ENCODE measurements around the gene IKZF4. TPM values are rescaled to one million over a fixed set of nuclear protein-coding genes. Genes with fewer than 3 reads are reported as not detected.
"Not testable (repeated sequence)": the region's sequence is repeated elsewhere in the genome, so short reads cannot be mapped to it uniquely, and the experiment has no call there.

The IKZF4 gene
- total RNA-seq, 2 donors from 2014 or later, result 2.6 to 3.9 TPM

DNA sequence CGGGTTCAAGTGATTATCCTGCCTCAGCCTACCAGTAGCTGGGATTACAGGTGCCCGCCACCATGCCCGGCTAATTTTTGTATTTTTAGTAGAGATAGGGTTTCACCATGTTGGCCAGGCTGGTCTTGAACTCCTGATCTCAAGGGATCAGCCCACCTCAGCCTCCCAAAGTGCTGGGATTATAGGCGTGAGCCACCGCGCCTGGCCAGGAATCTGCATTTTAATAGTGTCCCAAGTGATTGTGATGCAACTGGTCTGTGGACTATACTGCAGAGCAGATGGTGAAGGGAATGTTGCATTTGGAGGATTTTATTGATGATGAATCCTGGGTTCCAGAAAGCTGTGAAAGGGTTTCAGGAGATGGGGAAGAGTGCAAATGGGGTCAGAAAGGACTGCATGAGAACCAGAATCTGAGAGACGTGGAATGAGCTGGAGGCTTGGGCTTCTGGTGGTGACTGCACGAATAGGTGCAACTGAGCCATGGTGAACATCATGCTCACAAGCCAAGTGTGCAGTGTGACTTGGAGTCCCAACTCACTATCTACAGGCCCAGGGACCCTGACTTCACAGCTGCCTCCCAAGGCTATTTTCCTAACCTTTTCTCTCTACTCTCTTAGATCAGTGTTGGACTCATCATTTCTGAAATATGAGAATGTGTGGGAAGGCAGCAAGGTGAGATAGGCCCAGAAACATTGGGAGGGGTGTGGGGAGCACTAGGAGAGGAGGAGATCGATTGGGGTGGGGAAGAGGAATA, 25.4 kb downstream of the IKZF4 start:
- H3K27me3 ChIP-seq, result no peaks in the 10 kb centered on the region
- no peak for DNase-seq (ENCODE audit: low spot score)
- H3K36me3 ChIP-seq, result peaks cover 23% of the 10 kb centered on the region
- peaks cover 0 to 14% of the 10 kb centered on the region in 2 donors for H3K4me1 ChIP-seq
- H3K4me3 ChIP-seq, result no peak overlapping the region
- TF ChIP-seq, protein P1, sequence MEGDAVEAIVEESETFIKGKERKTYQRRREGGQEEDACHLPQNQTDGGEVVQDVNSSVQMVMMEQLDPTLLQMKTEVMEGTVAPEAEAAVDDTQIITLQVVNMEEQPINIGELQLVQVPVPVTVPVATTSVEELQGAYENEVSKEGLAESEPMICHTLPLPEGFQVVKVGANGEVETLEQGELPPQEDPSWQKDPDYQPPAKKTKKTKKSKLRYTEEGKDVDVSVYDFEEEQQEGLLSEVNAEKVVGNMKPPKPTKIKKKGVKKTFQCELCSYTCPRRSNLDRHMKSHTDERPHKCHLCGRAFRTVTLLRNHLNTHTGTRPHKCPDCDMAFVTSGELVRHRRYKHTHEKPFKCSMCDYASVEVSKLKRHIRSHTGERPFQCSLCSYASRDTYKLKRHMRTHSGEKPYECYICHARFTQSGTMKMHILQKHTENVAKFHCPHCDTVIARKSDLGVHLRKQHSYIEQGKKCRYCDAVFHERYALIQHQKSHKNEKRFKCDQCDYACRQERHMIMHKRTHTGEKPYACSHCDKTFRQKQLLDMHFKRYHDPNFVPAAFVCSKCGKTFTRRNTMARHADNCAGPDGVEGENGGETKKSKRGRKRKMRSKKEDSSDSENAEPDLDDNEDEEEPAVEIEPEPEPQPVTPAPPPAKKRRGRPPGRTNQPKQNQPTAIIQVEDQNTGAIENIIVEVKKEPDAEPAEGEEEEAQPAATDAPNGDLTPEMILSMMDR (IDR thresholded peaks at IDR 0.05), result no peak
- H3K9me3 ChIP-seq, result no peaks in the 10 kb centered on the region
- no peak overlapping the region for H3K27ac ChIP-seq

DNA sequence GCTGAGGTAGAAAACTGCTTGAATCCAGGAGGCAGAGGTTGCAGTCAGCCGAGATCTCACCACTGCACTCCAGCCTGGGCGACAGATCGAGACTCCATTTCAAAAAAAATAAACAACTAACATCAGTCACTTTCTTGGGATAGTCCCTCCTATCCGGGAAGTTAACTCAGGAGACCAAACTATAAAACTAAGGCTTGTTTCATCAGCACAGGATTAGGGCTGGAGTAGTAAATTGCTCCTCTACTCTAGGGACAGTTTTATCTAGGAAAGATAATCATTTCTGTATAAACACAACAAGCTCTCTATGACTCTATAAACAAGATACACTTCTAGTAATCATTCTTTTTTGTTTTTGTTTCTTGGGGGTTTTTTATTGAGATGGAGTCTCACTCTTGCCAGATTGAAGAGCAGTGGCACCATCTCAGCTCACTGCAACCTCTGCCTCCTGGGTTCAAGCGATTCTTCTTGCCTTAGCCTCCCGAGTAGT, 32.6 kb downstream of the IKZF4 start:
- no peak for DNase-seq (ENCODE audit: low spot score)
- H3K4me3 ChIP-seq, result no peak overlapping the region
- no peaks in the 10 kb centered on the region for H3K9me3 ChIP-seq
- H3K27ac ChIP-seq, result no peak overlapping the region
- H3K36me3 ChIP-seq, result no peaks in the 10 kb centered on the region
- H3K4me1 ChIP-seq, result no peaks in the 10 kb centered on the region
- TF ChIP-seq, protein P1 (IDR thresholded peaks at IDR 0.05), result no peak
- H3K27me3 ChIP-seq, result no peaks in the 10 kb centered on the region

DNA sequence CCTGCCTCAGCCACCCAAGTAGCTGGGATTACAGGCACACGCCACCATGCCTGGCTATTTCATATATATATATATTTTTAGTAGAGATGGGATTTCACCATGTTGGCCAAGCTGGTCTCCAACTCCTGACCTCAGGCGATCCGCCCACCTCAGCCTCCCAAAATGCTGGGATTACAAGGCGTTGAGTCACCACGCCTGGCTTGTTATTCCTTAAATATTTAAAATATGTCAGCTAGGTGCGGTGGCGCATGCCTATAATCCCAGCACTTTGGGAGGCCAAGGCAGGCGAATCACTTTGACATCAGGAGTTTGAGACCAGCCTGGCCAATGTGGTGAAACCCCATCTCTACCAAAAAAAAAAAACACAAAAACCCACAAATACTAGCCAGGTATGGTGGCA, 39.1 kb downstream of the IKZF4 start:
- not testable (repeated sequence) for H3K4me1 ChIP-seq; H3K9me3 ChIP-seq; DNase-seq (ENCODE audit: low spot score); H3K36me3 ChIP-seq; H3K4me3 ChIP-seq; H3K27me3 ChIP-seq; H3K27ac ChIP-seq

DNA sequence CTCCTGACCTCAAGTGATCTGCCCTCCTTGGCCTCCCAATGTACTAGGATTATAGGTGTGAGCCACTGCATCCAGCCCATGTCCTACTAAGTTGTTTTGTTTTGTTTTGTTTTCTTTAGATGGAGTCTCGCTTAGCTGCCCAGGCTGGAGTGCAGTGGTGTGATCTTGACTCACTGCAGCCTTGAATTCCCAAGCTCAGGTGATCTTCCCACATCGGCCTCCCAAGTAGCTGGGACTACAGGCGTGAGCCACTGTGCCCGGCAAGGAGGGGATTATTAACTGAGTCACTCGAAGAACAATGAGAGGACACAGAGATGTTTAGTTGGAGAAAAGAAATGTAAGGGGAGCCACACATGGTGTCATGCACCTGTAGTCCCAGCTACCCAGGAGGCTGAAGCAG, 41.1 kb downstream of the IKZF4 start:
- Histone ChIP-seq H3K9me3 (no peaks in the 10 kb centered on the region), H3K4me3 (no peak overlapping the region), H3K27ac (no peak overlapping the region), H3K36me3 (no peaks in the 10 kb centered on the region), H3K27me3 (no peaks in the 10 kb centered on the region), H3K4me1 (no peaks in the 10 kb centered on the region)
- TF ChIP-seq, protein P1 (IDR thresholded peaks at IDR 0.05), result no peak
- DNase-seq (ENCODE audit: low spot score), result no peak

DNA sequence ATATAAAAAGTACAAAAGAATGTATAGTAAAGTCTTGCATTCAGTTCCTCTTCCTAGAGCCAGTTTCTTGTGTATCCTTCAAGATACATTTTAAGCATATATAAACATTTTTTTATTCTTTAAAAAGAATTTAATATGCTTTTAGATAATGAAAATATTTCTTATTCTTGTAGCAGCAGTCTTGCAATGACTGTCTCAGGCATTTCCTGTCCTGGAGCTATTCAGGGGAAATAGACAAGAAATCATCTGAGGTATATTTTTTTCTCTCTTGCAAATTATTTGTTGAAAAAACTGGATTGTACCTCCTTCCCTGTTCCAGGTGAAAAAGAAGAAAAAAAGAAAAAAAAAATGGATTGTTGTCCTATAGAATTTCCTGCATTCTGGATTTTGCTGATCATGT, 42.2 kb downstream of the IKZF4 start:
- no peaks in the 10 kb centered on the region for H3K4me1 ChIP-seq
- no peak for DNase-seq (ENCODE audit: low spot score)
- no peaks in the 10 kb centered on the region for H3K36me3 ChIP-seq
- no peaks in the 10 kb centered on the region for H3K27me3 ChIP-seq
- TF ChIP-seq, protein P1 (IDR thresholded peaks at IDR 0.05), result no peak
- H3K27ac ChIP-seq, result no peak overlapping the region
- H3K9me3 ChIP-seq, result no peaks in the 10 kb centered on the region
- H3K4me3 ChIP-seq, result no peak overlapping the region

DNA sequence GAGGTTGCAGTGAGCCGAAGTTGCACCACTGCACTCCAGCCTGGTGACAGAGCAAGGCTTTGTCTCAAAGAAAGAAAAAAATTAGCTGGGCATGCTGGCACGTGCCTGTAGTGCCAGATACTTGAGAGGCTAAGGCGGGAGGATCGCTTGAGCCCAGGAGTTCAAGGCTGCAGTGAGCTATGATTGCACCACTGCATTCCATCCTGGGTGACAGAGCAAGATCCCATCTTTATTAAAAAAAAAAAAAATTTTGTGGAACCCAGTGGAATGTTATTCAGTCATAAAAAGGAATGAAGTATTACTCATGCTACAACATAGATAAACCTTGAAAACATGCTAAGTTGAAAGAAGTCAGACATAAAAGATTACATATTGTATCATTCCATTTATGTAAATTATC, 50.8 kb downstream of the IKZF4 start:
- H3K27ac ChIP-seq, result no peak overlapping the region
- no peaks in the 10 kb centered on the region for H3K4me1 ChIP-seq
- H3K27me3 ChIP-seq, result no peaks in the 10 kb centered on the region
- no peaks in the 10 kb centered on the region for H3K9me3 ChIP-seq
- H3K36me3 ChIP-seq, result no peaks in the 10 kb centered on the region
- TF ChIP-seq, protein P1 (IDR thresholded peaks at IDR 0.05), result no peak
- DNase-seq (ENCODE audit: low spot score), result no peak
- H3K4me3 ChIP-seq, result no peak overlapping the region
